ENCODE measurements around the gene KCNK5.

DNA sequence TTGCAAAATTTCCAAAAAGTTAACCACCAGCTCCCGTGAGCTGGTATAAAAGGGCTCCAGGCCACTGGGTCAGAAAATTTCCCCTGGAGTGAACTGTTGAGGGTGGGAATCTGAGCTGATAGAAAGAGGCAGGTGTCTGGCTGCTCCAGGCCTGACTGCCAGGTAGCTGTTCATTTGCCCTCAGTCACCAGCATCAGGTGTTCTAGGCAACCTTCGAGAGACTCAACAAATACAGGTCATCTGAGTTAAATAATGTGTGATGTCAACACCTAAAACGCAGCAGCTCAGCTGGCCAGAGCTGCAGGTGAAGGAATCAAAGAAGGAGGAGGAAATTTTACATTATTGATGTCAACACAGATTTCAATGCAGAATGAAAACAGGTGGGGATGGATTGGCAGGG, 46.7 kb downstream of the KCNK5 start:
- TF ChIP-seq EZH2 (IDR thresholded peaks at IDR 0.05) (no peak), POLR2AphosphoS5 (IDR thresholded peaks at IDR 0.05; ENCODE audit: borderline replicate concordance, low read depth, low read length) (no peak)
